ENCODE measurements around the gene CELF3. TPM values are rescaled to one million over a fixed set of nuclear protein-coding genes. Genes with fewer than 3 reads are reported as not detected.

The CELF3 gene
- total RNA-seq, 1 experiment from 2014 or later = not detected

- POLR2A ChIA-PET (ENCODE audit: unreplicated experiment) = no interaction called here
- intact Hi-C loops (cut with micrococcal nuclease; ENCODE audit: unreplicated experiment) = no loop called here
- no TSS peak for BruUV-seq (replicated peaks)
Measured at GRCh38 chr1:151711951-151712350, 4.7 kb downstream of the CELF3 start.

GRCh38 chr1:151711044-151711800 is 5.4 kb downstream of the CELF3 start:
- no peaks in the 10 kb centered on the region for H3K79me2 ChIP-seq (ENCODE audit: low read depth)
- DNase-seq = no peak
- H3K4me1 ChIP-seq (replicated peaks; ENCODE audit: insufficient read depth) = no peaks in the 10 kb centered on the region
- H3K9me3 ChIP-seq (ENCODE audit: insufficient read depth, low read depth) = no peaks in the 10 kb centered on the region
- CTCF ChIA-PET = no interaction called here
- H3F3A ChIP-seq (ENCODE audit: insufficient read depth, low read depth) = no peaks in the 10 kb centered on the region
- no peaks in the 10 kb centered on the region for H3K36me3 ChIP-seq (ENCODE audit: low read depth)
- POLR2A ChIA-PET (ENCODE audit: unreplicated experiment) = no interaction called here
- BruUV-seq (replicated peaks) = no TSS peak
- peaks cover 39% of the 10 kb centered on the region for H3K27me3 ChIP-seq (ENCODE audit: insufficient read depth, low read depth)
- H3K4me2 ChIP-seq = no peak overlapping the region
- no peak overlapping the region for H3K4me3 ChIP-seq
- H4K20me1 ChIP-seq (ENCODE audit: insufficient read depth) = no peaks in the 10 kb centered on the region
- intact Hi-C loops (cut with micrococcal nuclease; ENCODE audit: unreplicated experiment) = no loop called here
- no peak overlapping the region for H2AFZ ChIP-seq
- no peak overlapping the region for H3K27ac ChIP-seq
- no peaks in the 10 kb centered on the region for H3K9me2 ChIP-seq (ENCODE audit: insufficient read depth)
- TF ChIP-seq CTCF (conservative IDR thresholded peaks at IDR 0.05) = no peak
- no peak for TF ChIP-seq EZH2 (IDR thresholded peaks at IDR 0.05; ENCODE audit: low read depth)

More at GRCh38 chr1:151711951-151712350, 4.7 kb downstream of the CELF3 start:
- Histone ChIP-seq H3F3A (ENCODE audit: insufficient read depth, low read depth) (no peaks in the 10 kb centered on the region), H3K9me2 (ENCODE audit: insufficient read depth) (no peaks in the 10 kb centered on the region), H3K4me3 (no peak overlapping the region), H4K20me1 (ENCODE audit: insufficient read depth) (no peaks in the 10 kb centered on the region), H3K27ac (no peak overlapping the region), H3K36me3 (ENCODE audit: low read depth) (no peaks in the 10 kb centered on the region), H3K4me2 (no peak overlapping the region), H3K27me3 (ENCODE audit: insufficient read depth, low read depth) (peaks cover 43% of the 10 kb centered on the region), H3K9me3 (ENCODE audit: insufficient read depth, low read depth) (no peaks in the 10 kb centered on the region), H3K79me2 (ENCODE audit: low read depth) (no peaks in the 10 kb centered on the region), H3K4me1 (replicated peaks; ENCODE audit: insufficient read depth) (no peaks in the 10 kb centered on the region), H2AFZ (no peak overlapping the region)
- no peak for DNase-seq
- no peak for TF ChIP-seq CTCF (conservative IDR thresholded peaks at IDR 0.05)
- TF ChIP-seq EZH2 (IDR thresholded peaks at IDR 0.05; ENCODE audit: low read depth) = no peak
- CTCF ChIA-PET = no interaction called here

- POLR2A ChIA-PET (ENCODE audit: unreplicated experiment) = no interaction called here
- no peaks in the 10 kb centered on the region for H3F3A ChIP-seq (ENCODE audit: insufficient read depth, low read depth)
- peak in 1 of 2 experiments; percentile 25 for DNase-seq
- no peaks in the 10 kb centered on the region for H3K36me3 ChIP-seq (ENCODE audit: low read depth)
- H3K9me3 ChIP-seq (ENCODE audit: insufficient read depth, low read depth) = no peaks in the 10 kb centered on the region
- CTCF ChIA-PET = no interaction called here
- intact Hi-C loops (cut with micrococcal nuclease; ENCODE audit: unreplicated experiment) = no loop called here
- peaks cover 30% of the 10 kb centered on the region for H3K27me3 ChIP-seq (ENCODE audit: insufficient read depth, low read depth)
- H3K79me2 ChIP-seq (ENCODE audit: low read depth) = no peaks in the 10 kb centered on the region
- H3K4me2 ChIP-seq = no peak overlapping the region
- no peak overlapping the region for H3K27ac ChIP-seq
- H4K20me1 ChIP-seq (ENCODE audit: insufficient read depth) = no peaks in the 10 kb centered on the region
- no peaks in the 10 kb centered on the region for H3K9me2 ChIP-seq (ENCODE audit: insufficient read depth)
- TF ChIP-seq CTCF (conservative IDR thresholded peaks at IDR 0.05) (no peak), EZH2 (IDR thresholded peaks at IDR 0.05; ENCODE audit: low read depth) (no peak)
- no peak overlapping the region for H3K4me3 ChIP-seq
- no TSS peak for BruUV-seq (replicated peaks)
- no peak overlapping the region for H2AFZ ChIP-seq
- no peaks in the 10 kb centered on the region for H3K4me1 ChIP-seq (replicated peaks; ENCODE audit: insufficient read depth)
Measured at GRCh38 chr1:151710187-151710840, 6.3 kb downstream of the CELF3 start.

Data from PC-9 (cell line).